ENCODE measurements around the gene PRKCZ. TPM values are rescaled to one million over a fixed set of nuclear protein-coding genes. Genes with fewer than 3 reads are reported as not detected.

PRKCZ gene
- total RNA-seq, 1 experiment from 2014 or later: 36.0 TPM

- POLR2A ChIA-PET (ENCODE audit: unreplicated experiment): no interaction called here
- Histone ChIP-seq H3K9me3 (ENCODE audit: insufficient read depth, low read depth) (no peaks in the 10 kb centered on the region; the same call in 1 of the 2 replicates), H3K4me3 (no peak overlapping the region), H3K79me2 (ENCODE audit: low read depth) (no peaks in the 10 kb centered on the region), H3K9me2 (ENCODE audit: insufficient read depth) (no peaks in the 10 kb centered on the region), H3K4me2 (no peak overlapping the region), H3F3A (ENCODE audit: insufficient read depth, low read depth) (no peaks in the 10 kb centered on the region), H3K36me3 (ENCODE audit: low read depth) (no peaks in the 10 kb centered on the region), H3K27me3 (ENCODE audit: insufficient read depth, low read depth) (no peaks in the 10 kb centered on the region), H3K4me1 (replicated peaks; ENCODE audit: insufficient read depth) (no peaks in the 10 kb centered on the region), H4K20me1 (ENCODE audit: insufficient read depth) (no peaks in the 10 kb centered on the region), H2AFZ (no peak overlapping the region), H3K27ac (no peak overlapping the region)
- CTCF ChIA-PET: no interaction called here
- DNase-seq: no peak
- intact Hi-C loops (cut with micrococcal nuclease; ENCODE audit: unreplicated experiment): no loop called here
- no TSS peak for BruUV-seq (replicated peaks)
- TF ChIP-seq CTCF (conservative IDR thresholded peaks at IDR 0.05) (no peak), EZH2 (IDR thresholded peaks at IDR 0.05; ENCODE audit: low read depth) (no peak)
Observed at GRCh38 chr1:2084306-2084705, 34.1 kb downstream of the PRKCZ start.

GRCh38 chr1:2085080-2085479 is 34.9 kb downstream of the PRKCZ start:
- H3K79me2 ChIP-seq (ENCODE audit: low read depth): no peaks in the 10 kb centered on the region
- H3K27ac ChIP-seq: no peak overlapping the region
- H3K4me3 ChIP-seq: no peak overlapping the region
- H3K9me2 ChIP-seq (ENCODE audit: insufficient read depth): no peaks in the 10 kb centered on the region
- ChIA-PET CTCF (no interaction called here), POLR2A (ENCODE audit: unreplicated experiment) (no interaction called here)
- no peaks in the 10 kb centered on the region for H4K20me1 ChIP-seq (ENCODE audit: insufficient read depth)
- H3K36me3 ChIP-seq (ENCODE audit: low read depth): no peaks in the 10 kb centered on the region
- TF ChIP-seq EZH2 (IDR thresholded peaks at IDR 0.05; ENCODE audit: low read depth) (no peak), CTCF (conservative IDR thresholded peaks at IDR 0.05) (no peak)
- no peak for DNase-seq
- H3K27me3 ChIP-seq (ENCODE audit: insufficient read depth, low read depth): no peaks in the 10 kb centered on the region
- H3K4me1 ChIP-seq (replicated peaks; ENCODE audit: insufficient read depth): no peaks in the 10 kb centered on the region
- no peak overlapping the region for H2AFZ ChIP-seq
- H3F3A ChIP-seq (ENCODE audit: insufficient read depth, low read depth): no peaks in the 10 kb centered on the region
- no peaks in the 10 kb centered on the region for H3K9me3 ChIP-seq (ENCODE audit: insufficient read depth, low read depth)
- BruUV-seq (replicated peaks): no TSS peak
- intact Hi-C loops (cut with micrococcal nuclease; ENCODE audit: unreplicated experiment): no loop called here
- no peak overlapping the region for H3K4me2 ChIP-seq

- Histone ChIP-seq H3F3A (ENCODE audit: insufficient read depth, low read depth) (no peaks in the 10 kb centered on the region), H3K27ac (no peak overlapping the region), H3K9me2 (ENCODE audit: insufficient read depth) (no peaks in the 10 kb centered on the region), H3K36me3 (ENCODE audit: low read depth) (no peaks in the 10 kb centered on the region), H3K4me3 (no peak overlapping the region), H3K9me3 (ENCODE audit: insufficient read depth, low read depth) (no peaks in the 10 kb centered on the region), H3K4me1 (replicated peaks; ENCODE audit: insufficient read depth) (no peaks in the 10 kb centered on the region), H2AFZ (no peak overlapping the region), H3K27me3 (ENCODE audit: insufficient read depth, low read depth) (no peaks in the 10 kb centered on the region), H3K79me2 (ENCODE audit: low read depth) (no peaks in the 10 kb centered on the region), H4K20me1 (ENCODE audit: insufficient read depth) (no peaks in the 10 kb centered on the region), H3K4me2 (no peak overlapping the region)
- DNase-seq: no peak
- intact Hi-C loops (cut with micrococcal nuclease; ENCODE audit: unreplicated experiment): no loop called here
- ChIA-PET CTCF (no interaction called here), POLR2A (ENCODE audit: unreplicated experiment) (no interaction called here)
- BruUV-seq (replicated peaks): no TSS peak
- TF ChIP-seq CTCF (conservative IDR thresholded peaks at IDR 0.05): no peak
- no peak for TF ChIP-seq EZH2 (IDR thresholded peaks at IDR 0.05; ENCODE audit: low read depth)
Observed at GRCh38 chr1:2086446-2087078, 36.4 kb downstream of the PRKCZ start.

Data from PC-9 (cell line).